GM19240 (cell line): ENCODE measurements around the gene IFI27L1.

ENCODE experiments used
- DNase-seq: peaks from one replicate; pipeline ENCODE4 v3.0.0; 2011; ENCODE audit warnings: low spot score; ENCODE audit not compliant: insufficient read length

Gene IFI27L1, protein sequence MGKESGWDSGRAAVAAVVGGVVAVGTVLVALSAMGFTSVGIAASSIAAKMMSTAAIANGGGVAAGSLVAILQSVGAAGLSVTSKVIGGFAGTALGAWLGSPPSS

GRCh38 chr14:94080621-94081385, at the start of gene IFI27L1, which contains the start of gene DDX24:
Gene IFI27L1, plus strand, starts transcription at chr14:94081310. Its CDS starts 15,628 bp downstream, at chr14:94096938.
Gene DDX24, minus strand, starts transcription at chr14:94081202. Its CDS starts 1,460 bp downstream, at chr14:94079742.
- peak; percentile 90 for DNase-seq

- no peak for DNase-seq
Observed at GRCh38 chr14:94031883-94032279, 49.2 kb upstream of the IFI27L1 start.

DNA sequence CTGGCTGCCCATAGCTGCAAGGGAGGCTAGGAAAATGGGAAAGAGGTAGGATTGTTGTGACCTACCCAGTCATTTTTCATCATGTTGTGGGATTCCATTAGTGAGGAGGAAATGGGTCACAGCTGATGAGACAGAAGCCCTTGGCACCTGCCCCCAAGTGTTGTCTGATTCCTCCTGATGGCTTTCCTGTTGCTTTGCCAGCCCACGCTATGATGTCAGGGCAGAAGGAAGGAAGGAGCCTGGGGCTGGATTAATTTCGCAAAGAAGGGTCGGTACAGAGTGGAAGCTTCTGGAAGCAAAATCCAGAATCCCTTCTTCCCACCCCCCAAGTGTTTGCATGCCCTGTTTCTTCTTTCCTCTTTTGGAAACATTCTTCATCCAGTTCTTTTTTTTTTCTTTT, 46.2 kb upstream of the IFI27L1 start:
- no peak for DNase-seq

- peak; percentile 82 for DNase-seq
Observed at GRCh38 chr14:94036313-94037167, 44.6 kb upstream of the IFI27L1 start.

DNA sequence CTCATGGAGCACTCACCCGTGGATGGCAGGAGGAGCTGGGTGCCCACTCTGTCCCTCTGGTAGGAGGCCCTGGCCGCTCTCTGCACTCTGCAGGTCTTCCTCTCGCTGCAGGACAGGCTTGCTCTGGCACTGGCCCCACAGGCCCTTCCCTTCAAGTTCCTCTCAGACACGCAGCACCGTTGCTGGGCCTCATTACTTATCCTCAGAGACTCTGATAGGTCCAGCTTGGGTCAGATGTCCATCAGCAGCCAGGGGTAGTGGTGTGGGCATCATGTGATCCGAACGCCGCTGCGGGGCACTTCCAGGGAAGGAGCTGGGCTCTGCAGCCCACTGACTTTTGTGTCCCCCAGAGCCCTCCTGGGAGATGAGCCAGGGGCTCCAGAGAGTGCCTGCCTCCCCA, 43.2 kb upstream of the IFI27L1 start:
- DNase-seq, result no peak

DNA sequence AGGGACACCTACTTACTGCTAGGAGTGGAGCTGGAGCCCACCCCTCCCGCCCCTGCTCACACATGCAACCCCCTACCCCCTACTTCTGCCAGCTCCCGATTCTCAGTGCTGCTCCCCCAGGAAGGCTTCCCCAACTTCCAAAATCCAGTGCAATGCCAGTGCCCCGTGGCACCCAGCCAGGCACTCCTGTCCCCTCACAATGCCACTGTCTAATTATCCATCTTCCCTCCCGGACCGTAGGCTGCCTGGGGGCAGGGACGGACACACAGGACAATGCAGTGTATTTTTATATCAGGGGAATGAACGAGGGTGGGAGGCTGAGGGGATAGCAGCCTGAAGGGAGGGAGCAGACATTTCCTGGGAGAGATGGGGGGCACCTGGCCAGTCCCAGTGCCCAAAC, 42.6 kb upstream of the IFI27L1 start:
- no peak for DNase-seq

GRCh38 chr14:94038921-94039629, 42.0 kb upstream of the IFI27L1 start:
- DNase-seq, result no peak

DNA sequence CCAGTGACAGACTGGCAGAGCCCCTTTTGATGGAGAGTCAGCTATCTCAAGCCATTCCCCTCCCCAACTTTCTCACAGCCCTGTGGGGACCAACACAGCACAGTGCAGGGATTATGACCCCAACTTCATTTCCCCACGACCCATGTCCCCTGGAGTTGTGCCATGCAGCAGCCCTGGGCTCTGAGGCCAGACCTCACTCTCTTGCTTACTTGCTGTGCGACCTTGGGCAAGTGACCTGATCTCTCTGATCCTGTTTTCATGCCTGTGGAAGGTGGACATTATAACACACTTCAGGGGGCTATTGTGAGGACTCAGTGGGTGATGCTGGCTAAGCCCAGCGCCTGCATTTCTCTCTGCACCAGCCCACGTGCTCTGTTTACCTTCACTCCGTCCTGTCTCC, 40.9 kb upstream of the IFI27L1 start:
- no peak for DNase-seq

GRCh38 chr14:94040796-94041195, 40.3 kb upstream of the IFI27L1 start:
- DNase-seq, result no peak

GRCh38 chr14:94041551-94042346, 39.4 kb upstream of the IFI27L1 start:
- DNase-seq, result no peak

DNA sequence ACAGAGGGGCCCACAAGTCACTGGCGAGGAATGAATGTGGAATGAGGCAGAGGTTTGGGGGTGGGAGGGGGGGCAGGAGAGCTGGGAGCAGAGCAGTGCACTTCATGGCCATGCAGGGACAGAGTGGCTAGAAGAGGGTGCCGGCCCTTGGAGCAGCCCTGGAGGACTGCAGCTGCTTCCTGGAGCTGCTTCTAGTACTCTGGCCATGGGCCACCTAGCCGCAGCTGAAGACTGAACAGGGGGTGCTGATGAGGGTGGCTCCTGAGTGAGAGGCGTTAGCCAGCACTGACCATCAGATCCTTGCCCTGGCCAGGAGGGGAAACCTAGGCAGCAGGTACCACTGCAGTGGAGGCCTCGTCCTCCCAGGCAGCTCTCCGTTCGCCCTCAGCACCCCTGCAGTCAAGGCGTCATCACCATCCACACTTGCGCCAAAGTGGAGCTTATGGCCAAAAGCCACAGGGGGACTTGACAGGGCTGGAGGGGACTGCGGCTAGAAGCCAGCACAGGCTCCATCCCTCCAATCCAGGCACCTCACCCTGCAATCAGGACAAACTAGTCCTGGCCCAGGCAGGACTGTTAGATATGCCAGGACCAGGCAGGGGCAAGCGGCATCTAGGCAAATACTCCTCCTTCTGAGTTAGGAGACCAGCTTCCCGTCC, 38.5 kb upstream of the IFI27L1 start:
- DNase-seq, result no peak

GRCh38 chr14:94043111-94043755, 37.9 kb upstream of the IFI27L1 start:
- no peak for DNase-seq

- no peak for DNase-seq
Observed at GRCh38 chr14:94043756-94044475, 37.2 kb upstream of the IFI27L1 start.

- DNase-seq, result no peak
Observed at GRCh38 chr14:94044476-94045091, 36.5 kb upstream of the IFI27L1 start.

- DNase-seq, result no peak
Observed at GRCh38 chr14:94045101-94045500, 36.0 kb upstream of the IFI27L1 start.

- DNase-seq, result no peak
Observed at GRCh38 chr14:94045563-94046345, 35.4 kb upstream of the IFI27L1 start.

GRCh38 chr14:94046696-94047250, 34.3 kb upstream of the IFI27L1 start:
- DNase-seq, result no peak
